Endothelial cell (in vitro differentiated cells): ENCODE data around the gene ALK. TPM values are rescaled to one million over a fixed set of nuclear protein-coding genes. Genes with fewer than 3 reads are reported as not detected.

Experiments
- DNase-seq: peaks from one replicate; pipeline ENCODE4 v3.0.0; 2021; ENCODE audit warnings: low spot score
- H3K27ac Mint-ChIP-seq: one replicate; pipeline ENCODE4 v1.8.0; 2021; ENCODE audit warnings: mixed read lengths, inconsistent platforms; ENCODE audit not compliant: unreplicated experiment
- H3K27me3 Mint-ChIP-seq: one replicate; pipeline ENCODE4 v1.8.0; 2021; ENCODE audit warnings: mild to moderate bottlenecking, moderate library complexity, mixed read lengths, inconsistent platforms; ENCODE audit not compliant: unreplicated experiment
- H3K36me3 Mint-ChIP-seq: one replicate; pipeline ENCODE4 v1.8.0; 2021; ENCODE audit warnings: mild to moderate bottlenecking, low read depth, mixed read lengths, inconsistent platforms; ENCODE audit not compliant: unreplicated experiment
- H3K4me1 Mint-ChIP-seq: one replicate; pipeline ENCODE4 v1.8.0; 2021; ENCODE audit warnings: mild to moderate bottlenecking, mixed read lengths, inconsistent platforms; ENCODE audit not compliant: unreplicated experiment
- H3K4me3 Mint-ChIP-seq: one replicate; pipeline ENCODE4 v1.8.0; 2021; ENCODE audit warnings: mild to moderate bottlenecking, mixed read lengths, inconsistent platforms; ENCODE audit not compliant: unreplicated experiment
- H3K9me3 Mint-ChIP-seq: one replicate; pipeline ENCODE4 v1.8.0; 2021; ENCODE audit warnings: mixed read lengths, inconsistent platforms; ENCODE audit not compliant: unreplicated experiment
- total RNA-seq: library from RNA; stranded (reverse); fragmentation: NEBNext Ultra II Directional; extraction: Animal tissue kit (Norgen Biotek cat#: 25700); gene quantifications from one replicate; pipeline ENCODE4 v1.2.1, GENCODE V29; 2021; ENCODE audit not compliant: unreplicated experiment
- TF ChIP-seq, protein P1 (sequence below): fragments of 200-600 bp; sonication (generic); IDR thresholded peaks from one replicate; pipeline ENCODE4 v1.5.0; 2021; ENCODE audit warnings: antibody characterized with exemption; ENCODE audit not compliant: unreplicated experiment

Gene ALK
- total RNA-seq, 1 donor from 2014 or later, result 0.05 TPM

GRCh38 chr2:29723255-29724001, 198.0 kb downstream of the ALK start:
- H3K27me3 Mint-ChIP-seq, result peaks cover 2% of the 10 kb centered on the region
- H3K27ac Mint-ChIP-seq, result no peak overlapping the region
- peaks cover 13% of the 10 kb centered on the region for H3K4me1 Mint-ChIP-seq
- H3K4me3 Mint-ChIP-seq, result no peak overlapping the region
- DNase-seq, result no peak
- TF ChIP-seq, protein P1, sequence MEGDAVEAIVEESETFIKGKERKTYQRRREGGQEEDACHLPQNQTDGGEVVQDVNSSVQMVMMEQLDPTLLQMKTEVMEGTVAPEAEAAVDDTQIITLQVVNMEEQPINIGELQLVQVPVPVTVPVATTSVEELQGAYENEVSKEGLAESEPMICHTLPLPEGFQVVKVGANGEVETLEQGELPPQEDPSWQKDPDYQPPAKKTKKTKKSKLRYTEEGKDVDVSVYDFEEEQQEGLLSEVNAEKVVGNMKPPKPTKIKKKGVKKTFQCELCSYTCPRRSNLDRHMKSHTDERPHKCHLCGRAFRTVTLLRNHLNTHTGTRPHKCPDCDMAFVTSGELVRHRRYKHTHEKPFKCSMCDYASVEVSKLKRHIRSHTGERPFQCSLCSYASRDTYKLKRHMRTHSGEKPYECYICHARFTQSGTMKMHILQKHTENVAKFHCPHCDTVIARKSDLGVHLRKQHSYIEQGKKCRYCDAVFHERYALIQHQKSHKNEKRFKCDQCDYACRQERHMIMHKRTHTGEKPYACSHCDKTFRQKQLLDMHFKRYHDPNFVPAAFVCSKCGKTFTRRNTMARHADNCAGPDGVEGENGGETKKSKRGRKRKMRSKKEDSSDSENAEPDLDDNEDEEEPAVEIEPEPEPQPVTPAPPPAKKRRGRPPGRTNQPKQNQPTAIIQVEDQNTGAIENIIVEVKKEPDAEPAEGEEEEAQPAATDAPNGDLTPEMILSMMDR, result no peak
- no peaks in the 10 kb centered on the region for H3K9me3 Mint-ChIP-seq
- no peaks in the 10 kb centered on the region for H3K36me3 Mint-ChIP-seq

DNA sequence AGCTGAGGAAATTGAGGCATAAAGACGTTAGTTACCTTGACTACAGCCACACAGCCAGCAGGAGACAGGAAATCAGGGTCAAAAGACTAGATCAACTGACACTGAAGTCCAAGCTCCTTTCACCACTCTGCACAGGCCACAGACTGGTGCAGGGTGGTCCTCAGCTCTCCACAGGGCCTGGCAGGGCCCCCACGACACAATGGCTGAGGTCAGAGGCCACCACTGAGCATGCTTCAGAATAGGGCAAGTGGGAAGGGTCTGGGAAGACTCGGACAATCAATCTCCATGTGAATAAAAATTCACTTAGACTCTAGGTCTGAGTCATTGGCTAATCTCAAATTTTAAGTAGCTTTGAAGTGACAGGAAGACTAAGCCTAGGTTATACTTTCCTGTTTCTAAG, 201.7 kb downstream of the ALK start:
- Mint-ChIP-seq H3K27ac (no peak overlapping the region), H3K4me1 (peaks cover 31% of the 10 kb centered on the region), H3K4me3 (no peak overlapping the region), H3K36me3 (no peaks in the 10 kb centered on the region), H3K9me3 (no peaks in the 10 kb centered on the region), H3K27me3 (peaks cover 2% of the 10 kb centered on the region)
- TF ChIP-seq, protein P1, result no peak
- DNase-seq, result no peak

DNA sequence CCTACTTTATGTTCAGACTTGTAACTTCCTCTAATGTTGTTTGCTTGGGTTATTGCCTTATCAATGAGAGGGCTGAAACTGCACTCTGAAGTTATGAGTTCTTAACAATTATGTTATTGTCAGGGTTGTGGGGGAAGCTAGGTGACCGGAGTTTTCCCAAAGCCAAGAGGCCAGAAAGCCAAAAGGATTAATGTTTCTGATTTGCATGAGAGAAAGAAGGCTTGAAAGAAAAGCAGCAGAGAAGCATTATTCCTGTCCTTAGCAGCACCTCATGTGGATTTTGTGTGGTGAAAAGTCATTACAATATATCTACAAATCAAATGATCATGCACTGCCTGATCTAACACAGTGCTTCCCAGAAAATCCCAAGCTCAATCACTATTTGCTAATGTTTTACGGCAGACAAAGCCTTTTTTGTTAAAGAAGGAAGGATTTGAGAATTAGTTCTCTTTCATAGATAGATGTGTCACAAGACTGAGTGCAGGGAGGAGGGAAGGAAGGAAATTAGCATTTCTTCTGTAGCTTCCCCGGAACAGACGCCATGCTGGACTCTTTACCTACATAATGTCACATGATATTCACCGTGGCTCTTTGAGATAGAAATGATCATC, 203.2 kb downstream of the ALK start:
- Mint-ChIP-seq H3K36me3 (no peaks in the 10 kb centered on the region), H3K27ac (no peak overlapping the region), H3K9me3 (no peaks in the 10 kb centered on the region), H3K4me1 (peaks cover 31% of the 10 kb centered on the region), H3K27me3 (peaks cover 2% of the 10 kb centered on the region), H3K4me3 (no peak overlapping the region)
- TF ChIP-seq, protein P1, result no peak
- DNase-seq, result no peak

DNA sequence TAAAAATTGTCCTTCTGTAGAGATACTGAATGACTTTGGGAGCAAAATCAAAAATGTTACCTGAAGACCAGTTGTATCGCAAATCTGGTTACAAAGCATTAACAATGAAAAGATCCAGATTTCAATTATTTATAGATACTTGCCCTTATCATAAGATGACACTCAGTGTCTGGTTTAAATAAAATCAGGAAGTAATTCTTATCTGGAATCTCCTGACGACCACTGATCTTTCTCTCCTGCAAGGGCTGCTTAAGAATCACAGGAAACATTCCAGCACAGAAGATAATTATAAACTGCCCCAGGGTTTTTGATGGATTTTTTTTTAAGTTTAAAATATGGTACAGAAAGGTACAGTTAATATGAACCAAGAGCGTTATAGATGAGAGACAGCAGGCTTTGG, 205.7 kb downstream of the ALK start:
- TF ChIP-seq, protein P1, result no peak
- H3K9me3 Mint-ChIP-seq, result no peaks in the 10 kb centered on the region
- H3K36me3 Mint-ChIP-seq, result peaks cover 4% of the 10 kb centered on the region
- no peak overlapping the region for H3K27ac Mint-ChIP-seq
- peaks cover 31% of the 10 kb centered on the region for H3K4me1 Mint-ChIP-seq
- peaks cover 2% of the 10 kb centered on the region for H3K27me3 Mint-ChIP-seq
- no peak for DNase-seq
- H3K4me3 Mint-ChIP-seq, result no peak overlapping the region

DNA sequence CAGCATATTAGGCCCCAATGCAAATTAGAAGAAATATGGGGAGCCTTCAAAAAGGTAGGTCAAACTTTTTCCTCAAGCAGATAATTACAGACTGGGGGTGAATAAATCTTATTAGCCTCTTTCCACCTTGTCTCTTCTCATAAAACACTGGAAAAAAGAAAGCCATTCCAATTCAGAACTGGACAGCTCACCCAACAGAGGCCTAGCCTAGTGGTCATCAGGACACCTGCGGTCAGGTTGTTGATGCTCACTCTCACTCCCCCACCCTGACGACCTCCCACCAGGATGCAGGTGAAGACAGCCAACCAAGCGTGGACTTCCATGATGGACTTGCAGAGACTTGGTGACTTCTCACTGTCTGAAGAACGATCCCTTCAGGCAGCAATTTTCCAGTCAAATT, 207.1 kb downstream of the ALK start:
- H3K4me3 Mint-ChIP-seq, result no peak overlapping the region
- no peaks in the 10 kb centered on the region for H3K9me3 Mint-ChIP-seq
- peaks cover 23% of the 10 kb centered on the region for H3K4me1 Mint-ChIP-seq
- no peak for DNase-seq
- H3K27ac Mint-ChIP-seq, result no peak overlapping the region
- peaks cover 2% of the 10 kb centered on the region for H3K27me3 Mint-ChIP-seq
- TF ChIP-seq, protein P1, result no peak
- H3K36me3 Mint-ChIP-seq, result peaks cover 4% of the 10 kb centered on the region
